OCI-LY7 (cell line): ENCODE measurements around the gene TP53RK.

ENCODE experiments used
- EZH2phosphoT487 ChIP-seq: fragments of 200-600 bp; sonication (generic); IDR thresholded peaks from 2 replicates; pipeline ENCODE4 v1.6.1; 2018; ENCODE audit warnings: low read depth, borderline replicate concordance, mild to moderate bottlenecking, mixed run types, antibody characterized with exemption, low read length, moderate library complexity, mixed read lengths
- TF ChIP-seq, protein P1 (sequence below): fragments of 200-600 bp; sonication (generic); conservative IDR thresholded peaks from 2 replicates; pipeline ENCODE4 v1.5.1; 2014; ENCODE audit warnings: mild to moderate bottlenecking, antibody characterized with exemption, low read length, moderate library complexity, mixed read lengths

DNA sequence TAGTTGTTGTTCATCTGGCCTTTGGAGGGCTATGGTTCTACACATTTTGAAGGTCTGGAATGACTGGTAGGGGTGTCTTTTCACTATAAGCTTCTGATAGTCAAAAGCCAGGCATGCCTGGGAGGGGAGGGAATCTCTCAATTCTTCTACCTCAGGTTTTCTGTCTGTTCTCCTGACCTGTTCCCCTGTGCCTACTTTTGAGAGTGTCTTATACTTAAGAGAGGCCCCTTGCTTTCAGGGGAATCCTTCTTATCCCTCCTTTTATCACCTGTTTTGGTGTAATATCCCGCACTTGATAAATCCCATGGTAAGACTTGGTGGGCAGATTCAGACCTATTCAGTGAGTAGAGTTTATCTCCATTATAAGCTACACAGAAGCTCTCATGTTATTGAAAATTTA lies 27.6 kb downstream of the TP53RK start:
- TF ChIP-seq EZH2phosphoT487: no peak
- TF ChIP-seq, protein P1, sequence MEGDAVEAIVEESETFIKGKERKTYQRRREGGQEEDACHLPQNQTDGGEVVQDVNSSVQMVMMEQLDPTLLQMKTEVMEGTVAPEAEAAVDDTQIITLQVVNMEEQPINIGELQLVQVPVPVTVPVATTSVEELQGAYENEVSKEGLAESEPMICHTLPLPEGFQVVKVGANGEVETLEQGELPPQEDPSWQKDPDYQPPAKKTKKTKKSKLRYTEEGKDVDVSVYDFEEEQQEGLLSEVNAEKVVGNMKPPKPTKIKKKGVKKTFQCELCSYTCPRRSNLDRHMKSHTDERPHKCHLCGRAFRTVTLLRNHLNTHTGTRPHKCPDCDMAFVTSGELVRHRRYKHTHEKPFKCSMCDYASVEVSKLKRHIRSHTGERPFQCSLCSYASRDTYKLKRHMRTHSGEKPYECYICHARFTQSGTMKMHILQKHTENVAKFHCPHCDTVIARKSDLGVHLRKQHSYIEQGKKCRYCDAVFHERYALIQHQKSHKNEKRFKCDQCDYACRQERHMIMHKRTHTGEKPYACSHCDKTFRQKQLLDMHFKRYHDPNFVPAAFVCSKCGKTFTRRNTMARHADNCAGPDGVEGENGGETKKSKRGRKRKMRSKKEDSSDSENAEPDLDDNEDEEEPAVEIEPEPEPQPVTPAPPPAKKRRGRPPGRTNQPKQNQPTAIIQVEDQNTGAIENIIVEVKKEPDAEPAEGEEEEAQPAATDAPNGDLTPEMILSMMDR: no peak
